Natural killer cell treated with Interleukin-12 subunit alpha and Interleukin-12 subunit beta and Interleukin-15 and Interleukin-18, amount 100 ng/mL, for 72 hours (primary cell): ENCODE data around the gene CACNA2D3. TPM values are rescaled to one million over a fixed set of nuclear protein-coding genes. Genes with fewer than 3 reads are reported as not detected.
A peak's percentile ranks its signal among the peaks of the same experiment; 100 is the strongest.

Source experiments
- ATAC-seq, 2 donors: fragments of 150-1000 bp; cut with Tn5 transposase in 1 of 2; sonication (Bioruptor Pico), chemical (Tn5 transposase) in 1 of 2; 2 replicates each; pipeline ENCODE4 v1.10.0; 2021
- DNase-seq: peaks from one replicate; pipeline ENCODE4 v3.0.0; 2022; ENCODE audit warnings: low spot score
- H3K27ac Mint-ChIP-seq, 2 donors: 1 replicate in 1 of 2; 2 replicates in 1 of 2; pipeline ENCODE4 v1.8.0; 2022; ENCODE audit warnings: mixed read lengths in 2 of 2, mild to moderate bottlenecking in 1 of 2, moderate library complexity in 1 of 2
- H3K27me3 Mint-ChIP-seq, 2 donors: 1 replicate in 1 of 2; 2 replicates in 1 of 2; pipeline ENCODE4 v1.8.0; 2022; ENCODE audit warnings: mixed read lengths in 2 of 2
- H3K36me3 Mint-ChIP-seq: one replicate; pipeline ENCODE4 v1.8.0; 2022; ENCODE audit warnings: mixed read lengths
- H3K4me1 Mint-ChIP-seq, 2 donors: 1 replicate in 1 of 2; 2 replicates in 1 of 2; pipeline ENCODE4 v1.8.0; 2022; ENCODE audit warnings: low read depth in 2 of 2, mixed read lengths in 2 of 2, mild to moderate bottlenecking in 1 of 2
- H3K4me3 Mint-ChIP-seq: one replicate; pipeline ENCODE4 v1.8.0; 2022; ENCODE audit warnings: mixed read lengths
- H3K9me3 Mint-ChIP-seq: 2 replicates; pipeline ENCODE4 v1.8.0; 2022; ENCODE audit warnings: mixed read lengths
- total RNA-seq, 2 donors: library from RNA; stranded (reverse); gene quantifications; one replicate each; pipeline ENCODE4 v1.2.3, GENCODE V29; 2022

The CACNA2D3 gene
- total RNA-seq, 2 donors from 2014 or later, result not detected

DNA sequence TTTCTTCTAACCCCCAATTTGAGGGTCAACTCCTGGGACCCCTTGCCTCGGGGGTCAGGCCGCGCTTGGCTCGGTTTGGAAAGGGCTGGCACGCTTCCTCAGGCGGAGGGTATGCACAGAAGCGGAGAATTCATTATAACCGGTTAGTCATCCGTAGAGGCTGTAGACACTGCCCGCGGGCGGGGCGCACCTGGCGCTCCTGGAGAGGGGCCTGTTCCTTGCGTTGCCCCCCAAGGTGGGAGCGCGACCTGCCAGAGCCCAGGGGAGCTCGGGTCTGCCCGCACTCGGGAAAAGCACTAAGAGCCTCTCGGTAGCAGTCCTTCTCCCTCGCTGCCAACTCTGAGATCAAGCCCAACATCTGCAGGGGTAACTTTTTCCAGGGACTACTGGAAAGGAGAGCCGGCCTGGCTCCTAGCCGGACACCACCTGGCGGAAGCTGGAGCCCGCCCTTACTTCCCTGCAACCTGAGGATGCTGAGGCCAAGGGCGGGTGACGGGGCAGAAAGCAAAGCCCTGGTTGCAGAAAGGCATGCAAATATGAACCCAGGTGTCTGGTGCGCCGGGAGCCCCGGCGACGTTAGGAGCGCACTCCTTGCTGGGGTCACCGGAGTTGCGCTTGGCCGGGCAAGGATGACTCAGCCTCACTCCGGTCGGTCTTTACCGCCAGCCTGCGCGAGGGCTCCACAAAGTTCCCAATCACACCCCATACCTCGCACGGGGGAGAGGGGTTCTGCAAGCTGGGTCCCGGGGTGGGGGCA lies 1.5 kb upstream of the CACNA2D3 start:
- H3K9me3 Mint-ChIP-seq, result peaks cover 5% of the 10 kb centered on the region

DNA sequence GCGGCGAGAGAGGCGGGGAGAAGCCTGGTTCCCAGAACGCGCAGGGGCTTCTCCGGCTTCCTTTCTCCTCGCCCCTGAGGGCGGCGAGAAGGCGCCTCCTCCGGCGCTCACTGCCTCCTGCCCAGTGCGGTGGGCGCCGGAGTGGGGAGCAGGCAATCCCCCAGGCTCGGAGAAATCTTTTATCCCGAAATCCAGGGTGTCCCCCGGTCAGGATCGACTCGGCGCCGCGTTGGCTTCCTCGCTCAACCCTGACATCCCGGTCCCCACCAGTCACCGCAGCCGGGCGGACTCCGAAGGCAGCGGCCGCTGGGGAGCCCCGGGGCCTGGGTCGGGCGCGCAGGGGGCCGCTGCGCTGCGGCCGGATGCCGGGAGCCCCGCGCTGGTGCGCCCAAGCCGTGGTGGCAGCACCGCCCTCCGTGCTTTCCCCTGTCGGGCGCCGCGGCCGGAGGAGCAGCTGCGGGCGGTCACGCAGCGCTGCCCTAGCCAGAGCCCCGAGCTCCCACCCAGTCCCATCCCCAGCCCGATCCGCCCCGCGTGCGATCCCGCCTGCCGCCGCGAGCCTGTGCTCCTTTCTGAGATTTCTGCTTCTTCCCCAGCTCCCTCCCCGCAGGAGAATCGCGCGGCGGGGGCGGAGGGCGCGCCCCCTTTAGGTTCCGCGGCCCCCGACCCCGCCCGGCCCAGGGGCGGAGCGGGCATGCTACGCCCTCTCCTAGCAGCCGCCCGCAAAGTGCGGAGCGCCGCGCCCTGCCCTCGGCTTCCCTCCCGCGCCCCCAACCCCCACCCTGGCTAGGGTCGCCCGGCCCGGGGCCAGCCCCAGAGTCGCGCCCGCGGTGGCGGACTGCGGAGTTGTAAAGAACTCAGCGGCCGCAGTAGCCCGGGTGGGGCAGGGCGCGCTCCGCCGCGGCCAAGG lies 683 bp upstream of the CACNA2D3 start:
- DNase-seq, result no peak
- Mint-ChIP-seq H3K36me3 (peaks cover 6% of the 10 kb centered on the region), H3K9me3 (no peaks in the 10 kb centered on the region)

More for the DNA sequence above, 1.5 kb upstream of the CACNA2D3 start:
- Mint-ChIP-seq H3K27ac (no peak overlapping the region), H3K36me3 (peaks cover 6% of the 10 kb centered on the region), H3K27me3 (peaks cover 42 to 55% of the 10 kb centered on the region in 2 donors), H3K4me3 (no peak overlapping the region), H3K4me1 (peaks cover 3 to 5% of the 10 kb centered on the region in 2 donors)
- peak in 1 of 2 donors; percentile 31 for ATAC-seq
- DNase-seq, result no peak

DNA sequence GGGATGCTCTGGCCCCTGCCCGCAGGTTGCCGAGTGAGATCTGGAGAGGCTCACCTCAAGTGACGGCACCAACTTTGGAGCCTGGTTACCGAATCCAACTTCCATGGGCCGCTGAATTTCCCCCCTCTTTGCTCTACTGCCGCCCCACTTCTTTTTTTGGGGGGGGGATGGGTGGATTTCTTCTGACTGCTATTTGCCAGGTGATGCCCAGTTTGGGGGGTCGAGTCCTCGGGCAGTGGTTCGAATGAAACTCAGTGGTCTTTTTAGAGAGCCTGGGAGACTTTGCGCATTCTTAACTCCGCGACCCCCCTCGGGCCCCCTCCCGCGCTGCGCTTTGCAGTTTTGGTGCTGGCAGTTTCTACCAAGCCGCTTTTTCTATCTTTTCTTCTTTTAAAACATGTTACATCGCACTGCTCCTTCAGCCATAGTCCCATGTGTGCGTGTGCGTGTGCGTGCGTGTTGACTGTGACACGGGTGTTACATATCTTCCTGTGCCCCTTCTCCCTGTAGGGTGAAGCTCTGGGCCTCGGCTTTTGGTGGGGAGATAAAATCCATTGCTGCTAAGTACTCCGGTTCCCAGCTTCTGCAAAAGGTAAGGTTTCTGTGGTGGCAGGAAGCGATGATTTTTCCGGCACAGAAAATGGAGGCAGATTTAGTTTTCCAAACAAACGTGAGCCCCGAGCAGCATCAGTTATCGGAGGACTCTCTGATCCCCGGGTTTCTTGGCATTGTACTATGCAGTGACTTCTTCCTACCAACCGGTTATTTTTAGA lies 837 bp downstream of the CACNA2D3 start:
- no peak overlapping the region for H3K4me3 Mint-ChIP-seq
- no peak overlapping the region for H3K27ac Mint-ChIP-seq
- peaks cover 32 to 41% of the 10 kb centered on the region in 2 donors for H3K27me3 Mint-ChIP-seq

More for the DNA sequence above, 683 bp upstream of the CACNA2D3 start:
- H3K4me3 Mint-ChIP-seq, result no peak overlapping the region
- H3K27ac Mint-ChIP-seq, result no peak overlapping the region
- peaks cover 36 to 48% of the 10 kb centered on the region in 2 donors for H3K27me3 Mint-ChIP-seq
- peak in 1 of 2 donors; percentile 50 for ATAC-seq
- peaks cover 3 to 5% of the 10 kb centered on the region in 2 donors for H3K4me1 Mint-ChIP-seq

DNA sequence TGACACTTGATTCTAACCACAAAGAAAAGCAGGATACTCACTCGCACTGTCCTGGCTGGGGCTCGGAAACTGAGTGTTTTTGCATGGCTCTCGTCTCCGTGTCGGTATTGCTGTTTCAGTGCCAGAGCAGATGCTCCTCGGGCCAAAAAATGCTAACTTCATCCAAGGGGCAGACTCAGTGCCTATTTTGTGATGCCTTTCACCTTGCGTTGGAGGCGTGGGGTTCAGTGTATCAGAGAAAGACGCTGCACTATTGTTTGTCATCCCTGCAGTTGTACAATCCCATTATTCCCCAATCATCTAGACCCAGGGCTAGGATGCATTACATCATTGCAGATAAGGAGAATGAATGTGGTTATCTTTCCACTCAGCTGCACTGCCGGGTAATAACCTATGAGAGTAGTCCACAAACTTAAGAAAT lies 1.4 kb downstream of the CACNA2D3 start:
- Mint-ChIP-seq H3K36me3 (peaks cover 6% of the 10 kb centered on the region), H3K27ac (no peak overlapping the region), H3K4me1 (peaks cover 3 to 5% of the 10 kb centered on the region in 2 donors), H3K9me3 (no peaks in the 10 kb centered on the region), H3K27me3 (peaks cover 29 to 40% of the 10 kb centered on the region in 2 donors), H3K4me3 (no peak overlapping the region)
- ATAC-seq, result no peak
- DNase-seq, result no peak

More for the DNA sequence above, 837 bp downstream of the CACNA2D3 start:
- no peak for DNase-seq
- H3K36me3 Mint-ChIP-seq, result peaks cover 6% of the 10 kb centered on the region
- H3K9me3 Mint-ChIP-seq, result no peaks in the 10 kb centered on the region
- ATAC-seq, result no peak
- peaks cover 3 to 5% of the 10 kb centered on the region in 2 donors for H3K4me1 Mint-ChIP-seq

DNA sequence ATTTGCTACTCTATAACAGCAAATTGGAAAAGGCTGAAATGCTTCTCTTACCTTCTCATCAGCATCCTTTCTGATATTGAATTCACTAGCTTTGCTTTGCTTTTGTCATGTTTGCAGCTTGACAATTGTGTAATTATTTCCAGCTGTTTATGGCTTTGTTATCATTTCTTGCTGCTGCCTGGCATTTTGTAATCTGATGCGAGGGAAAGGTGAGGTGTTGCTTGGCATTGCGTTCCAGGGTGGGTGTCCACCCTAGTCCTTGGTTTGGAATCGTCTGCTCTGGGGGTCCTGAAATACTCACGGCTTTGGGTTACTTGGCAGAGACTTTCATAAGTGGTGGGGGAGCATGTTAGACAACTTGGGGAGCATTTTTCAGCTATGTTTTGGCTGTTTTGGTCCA lies 2.9 kb downstream of the CACNA2D3 start:
- ATAC-seq (no peak), DNase-seq (no peak)
- H3K9me3 Mint-ChIP-seq, result no peaks in the 10 kb centered on the region
- H3K27me3 Mint-ChIP-seq, result peaks cover 24 to 32% of the 10 kb centered on the region in 2 donors
- no peak overlapping the region for H3K4me3 Mint-ChIP-seq
- H3K36me3 Mint-ChIP-seq, result peaks cover 6% of the 10 kb centered on the region
- H3K4me1 Mint-ChIP-seq, result peaks cover 3 to 5% of the 10 kb centered on the region in 2 donors
- H3K27ac Mint-ChIP-seq, result no peak overlapping the region

DNA sequence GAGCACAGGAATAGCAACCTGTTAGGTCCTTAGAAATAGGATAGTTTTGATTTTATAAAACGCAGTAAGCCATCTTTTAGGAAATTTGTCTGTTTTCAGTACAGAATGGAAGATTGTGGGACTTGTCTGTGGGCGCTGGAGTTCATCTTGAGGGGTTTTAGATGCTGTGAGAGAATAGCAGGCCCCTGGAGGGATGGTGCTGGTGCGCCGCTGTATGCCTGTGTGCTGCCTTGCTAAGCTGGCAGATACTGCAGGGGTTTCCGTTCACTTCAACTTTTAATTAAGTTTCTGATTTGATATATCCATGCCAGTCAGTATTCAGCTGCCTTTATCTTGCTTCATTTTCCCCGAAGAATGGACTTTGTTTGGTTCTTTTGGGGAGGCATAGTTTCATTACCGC lies 4.2 kb downstream of the CACNA2D3 start:
- Mint-ChIP-seq H3K27me3 (peaks cover 22 to 30% of the 10 kb centered on the region in 2 donors), H3K4me1 (peaks cover 3 to 5% of the 10 kb centered on the region in 2 donors), H3K4me3 (no peak overlapping the region), H3K9me3 (no peaks in the 10 kb centered on the region), H3K27ac (no peak overlapping the region), H3K36me3 (peaks cover 6% of the 10 kb centered on the region)
- DNase-seq (no peak), ATAC-seq (no peak)

DNA sequence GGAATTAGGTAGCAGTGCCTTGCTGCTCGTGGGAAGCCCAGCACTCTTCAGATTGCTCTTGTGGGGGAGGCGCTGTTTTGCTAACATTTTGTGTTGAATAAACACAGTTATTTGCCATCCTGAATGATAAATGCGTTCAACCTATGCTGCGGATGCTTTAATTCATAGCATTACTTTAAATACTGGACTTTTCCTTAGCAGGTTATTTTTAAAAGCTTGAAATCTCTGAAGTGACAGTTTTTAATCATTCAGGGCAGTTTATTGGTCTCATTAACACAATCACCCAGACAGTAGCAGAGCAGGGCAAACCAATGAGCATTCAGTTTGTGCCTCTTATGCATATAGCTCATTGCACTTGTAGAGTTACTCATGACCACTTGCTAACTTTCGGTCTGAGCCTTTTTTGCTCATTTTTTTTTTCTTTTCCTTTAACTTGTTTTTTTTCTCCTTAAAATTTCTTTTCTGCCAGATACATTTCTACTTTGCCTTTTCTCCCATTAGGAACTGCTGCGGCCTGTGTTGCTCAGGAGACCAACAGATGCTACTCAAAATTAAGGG lies 5.2 kb downstream of the CACNA2D3 start:
- peaks cover 22 to 30% of the 10 kb centered on the region in 2 donors for H3K27me3 Mint-ChIP-seq
- peaks cover 3 to 5% of the 10 kb centered on the region in 2 donors for H3K4me1 Mint-ChIP-seq
- ATAC-seq (no peak), DNase-seq (no peak)
- peaks cover 6% of the 10 kb centered on the region for H3K36me3 Mint-ChIP-seq
- H3K9me3 Mint-ChIP-seq, result no peaks in the 10 kb centered on the region
- no peak overlapping the region for H3K4me3 Mint-ChIP-seq
- H3K27ac Mint-ChIP-seq, result no peak overlapping the region

DNA sequence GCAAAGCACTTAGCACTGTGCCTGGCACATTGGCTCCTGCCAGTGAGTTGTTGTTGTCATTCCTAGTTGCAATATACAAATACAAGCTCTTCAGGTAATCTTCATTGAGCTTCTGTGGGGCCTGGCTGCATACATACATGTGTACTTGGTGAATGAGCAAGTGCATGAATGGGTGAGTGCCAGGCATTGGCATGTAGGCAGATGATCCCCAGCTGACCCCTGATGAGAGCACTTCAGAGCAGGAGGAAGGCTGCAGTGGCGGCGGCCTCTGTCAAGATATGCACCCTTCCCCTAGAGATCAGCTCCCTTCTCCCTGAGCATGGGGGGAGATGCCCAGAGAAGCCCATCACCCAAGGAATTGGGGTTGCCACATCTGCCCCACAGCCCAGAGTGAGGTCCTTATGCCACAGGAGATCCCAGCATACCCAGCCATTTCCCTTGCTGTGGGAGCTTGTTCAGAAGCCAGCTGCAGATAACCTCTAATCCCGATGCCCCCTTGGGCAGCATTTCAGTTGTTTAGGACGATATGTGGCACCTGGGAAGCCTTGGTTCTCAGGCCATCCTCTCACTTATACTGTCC lies 8.8 kb downstream of the CACNA2D3 start:
- no peaks in the 10 kb centered on the region for H3K4me1 Mint-ChIP-seq
- H3K27ac Mint-ChIP-seq, result no peak overlapping the region
- no peaks in the 10 kb centered on the region for H3K36me3 Mint-ChIP-seq
- ATAC-seq (peak; percentile 24 to 52), DNase-seq (no peak)
- H3K9me3 Mint-ChIP-seq, result no peaks in the 10 kb centered on the region
- H3K27me3 Mint-ChIP-seq, result no peaks in the 10 kb centered on the region
- no peak overlapping the region for H3K4me3 Mint-ChIP-seq

DNA sequence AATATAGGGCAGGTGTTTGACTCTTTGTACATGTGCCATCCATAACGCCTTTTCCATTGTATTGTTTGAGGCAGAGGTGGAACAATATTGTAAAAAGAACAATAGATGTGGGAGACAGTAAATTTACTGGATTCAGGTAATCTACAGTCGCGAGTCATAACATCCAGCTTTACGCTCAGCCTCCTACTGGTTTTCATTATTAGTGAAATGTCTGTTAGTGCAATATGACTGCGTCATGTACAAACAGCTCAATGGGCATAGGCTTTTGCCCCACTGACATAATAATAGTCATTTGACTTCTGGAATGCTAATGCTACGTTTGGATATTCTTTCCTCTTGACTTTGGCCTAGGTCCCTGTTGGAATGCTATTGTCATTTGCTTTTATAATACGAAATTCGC lies 9.5 kb downstream of the CACNA2D3 start:
- Mint-ChIP-seq H3K4me1 (no peaks in the 10 kb centered on the region), H3K36me3 (no peaks in the 10 kb centered on the region), H3K9me3 (no peaks in the 10 kb centered on the region), H3K4me3 (no peak overlapping the region), H3K27me3 (peaks cover 0 to 7% of the 10 kb centered on the region in 2 donors), H3K27ac (no peak overlapping the region)
- DNase-seq (no peak), ATAC-seq (no peak)

DNA sequence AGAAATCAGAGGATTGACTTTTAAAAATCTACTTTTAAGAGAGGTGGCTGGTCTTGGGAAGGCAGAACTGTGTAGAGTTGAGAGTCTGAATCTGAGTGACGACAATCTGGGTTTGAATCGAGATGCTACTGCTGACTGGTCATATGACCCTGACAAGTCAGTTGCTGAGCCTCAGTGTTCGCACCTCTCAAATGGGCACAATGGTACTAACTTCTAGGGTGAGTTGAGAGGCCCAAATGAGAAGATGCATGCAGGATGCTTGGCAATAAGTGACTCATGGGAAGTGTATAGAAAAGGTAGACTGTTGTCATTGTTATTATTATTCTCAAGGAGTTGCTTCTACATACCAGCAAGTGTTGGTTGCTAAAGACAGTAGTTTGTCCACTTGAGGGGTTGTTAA lies 10.3 kb downstream of the CACNA2D3 start:
- Mint-ChIP-seq H3K36me3 (no peaks in the 10 kb centered on the region), H3K4me3 (no peak overlapping the region), H3K9me3 (no peaks in the 10 kb centered on the region), H3K27me3 (peaks cover 0 to 7% of the 10 kb centered on the region in 2 donors), H3K4me1 (no peaks in the 10 kb centered on the region), H3K27ac (no peak overlapping the region)
- no peak for ATAC-seq
- no peak for DNase-seq

DNA sequence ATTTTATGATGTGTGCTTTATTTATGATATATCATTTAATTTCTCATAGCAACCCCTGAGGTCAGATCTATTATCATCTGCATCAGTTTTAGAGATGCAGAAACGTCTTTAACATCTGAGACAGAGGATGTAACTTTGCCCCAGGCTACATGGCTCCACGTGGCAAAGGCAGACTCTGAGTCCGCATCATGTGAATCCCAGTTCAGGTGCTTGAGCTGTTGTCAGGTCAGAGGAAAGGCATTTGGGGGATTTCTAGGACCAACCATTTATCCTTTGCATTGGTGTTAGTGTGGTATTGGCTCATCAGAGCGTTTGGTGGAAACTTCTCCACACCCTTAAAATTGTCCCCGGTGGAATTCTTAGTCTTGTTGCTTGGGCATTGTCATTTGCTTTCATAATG lies 10.8 kb downstream of the CACNA2D3 start:
- ATAC-seq (no peak), DNase-seq (no peak)
- no peak overlapping the region for H3K27ac Mint-ChIP-seq
- no peaks in the 10 kb centered on the region for H3K4me1 Mint-ChIP-seq
- H3K9me3 Mint-ChIP-seq, result no peaks in the 10 kb centered on the region
- H3K27me3 Mint-ChIP-seq, result peaks cover 0 to 7% of the 10 kb centered on the region in 2 donors
- H3K4me3 Mint-ChIP-seq, result no peak overlapping the region
- H3K36me3 Mint-ChIP-seq, result no peaks in the 10 kb centered on the region

DNA sequence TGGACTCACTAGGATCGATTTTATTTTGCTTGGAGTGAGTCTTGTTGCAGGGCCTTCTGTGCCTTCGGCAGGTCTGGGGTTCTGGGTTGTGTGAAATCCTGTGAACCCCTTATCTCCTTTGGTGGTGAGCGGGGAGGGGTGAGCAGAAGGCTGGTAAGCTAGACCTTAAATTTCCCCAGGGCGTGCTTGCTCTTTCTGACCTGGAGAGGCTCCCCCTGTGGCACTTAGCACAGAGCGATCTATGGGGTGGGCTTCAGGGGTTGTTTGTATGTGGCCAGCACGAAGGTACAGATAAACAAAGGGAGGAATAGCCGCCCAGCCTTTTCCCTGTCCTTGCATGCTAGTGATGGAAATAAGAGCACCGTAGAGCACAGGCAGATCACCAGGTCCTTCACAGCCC lies 11.8 kb downstream of the CACNA2D3 start:
- Mint-ChIP-seq H3K27ac (no peak overlapping the region), H3K36me3 (no peaks in the 10 kb centered on the region), H3K9me3 (no peaks in the 10 kb centered on the region), H3K4me1 (no peaks in the 10 kb centered on the region), H3K27me3 (peaks cover 0 to 7% of the 10 kb centered on the region in 2 donors), H3K4me3 (no peak overlapping the region)
- no peak for ATAC-seq
- DNase-seq, result no peak

DNA sequence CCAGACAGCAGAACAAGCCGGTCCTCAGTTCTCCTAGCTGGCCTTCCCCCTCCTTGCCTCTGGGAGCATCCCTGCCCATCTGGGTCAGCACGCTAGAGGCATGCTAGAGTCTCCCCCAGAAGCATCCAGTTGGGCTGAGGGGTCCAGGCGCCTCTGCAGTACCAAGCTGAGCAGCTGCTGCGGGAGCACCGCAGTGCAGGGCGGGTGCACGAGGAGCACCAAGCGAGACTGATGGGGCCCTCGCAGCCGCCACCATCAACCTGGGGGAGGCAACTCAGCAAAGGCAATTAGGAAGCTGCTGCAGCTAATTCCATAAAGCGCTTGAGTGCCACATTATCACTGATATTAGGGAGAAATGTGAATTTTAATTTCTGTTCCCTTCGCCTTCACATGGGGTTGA lies 12.4 kb downstream of the CACNA2D3 start:
- H3K27me3 Mint-ChIP-seq, result peaks cover 0 to 7% of the 10 kb centered on the region in 2 donors
- H3K9me3 Mint-ChIP-seq, result no peaks in the 10 kb centered on the region
- ATAC-seq (peak in 1 of 2 donors; percentile 36), DNase-seq (no peak)
- H3K36me3 Mint-ChIP-seq, result no peaks in the 10 kb centered on the region
- H3K27ac Mint-ChIP-seq, result no peak overlapping the region
- H3K4me1 Mint-ChIP-seq, result no peaks in the 10 kb centered on the region
- H3K4me3 Mint-ChIP-seq, result no peak overlapping the region
